Measurements from ENCODE around the gene RCAN1.

DNA sequence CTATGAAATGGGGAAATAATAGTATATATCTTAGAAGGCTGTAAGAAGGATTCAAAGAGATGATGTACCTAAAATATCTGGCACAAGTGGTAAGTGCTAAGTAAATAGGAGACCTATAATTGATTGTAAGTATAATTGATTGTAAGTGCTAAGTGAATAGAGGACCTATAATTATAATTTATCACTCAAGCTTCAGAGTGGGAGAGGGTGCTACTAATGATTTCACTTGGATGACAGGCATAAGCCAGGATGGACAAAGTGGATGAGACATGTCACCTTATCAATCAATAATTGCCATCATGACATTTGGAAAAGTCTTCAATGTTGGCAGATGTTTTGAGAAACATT is 11.2 kb downstream of the RCAN1 start:
- TF ChIP-seq, protein P1, sequence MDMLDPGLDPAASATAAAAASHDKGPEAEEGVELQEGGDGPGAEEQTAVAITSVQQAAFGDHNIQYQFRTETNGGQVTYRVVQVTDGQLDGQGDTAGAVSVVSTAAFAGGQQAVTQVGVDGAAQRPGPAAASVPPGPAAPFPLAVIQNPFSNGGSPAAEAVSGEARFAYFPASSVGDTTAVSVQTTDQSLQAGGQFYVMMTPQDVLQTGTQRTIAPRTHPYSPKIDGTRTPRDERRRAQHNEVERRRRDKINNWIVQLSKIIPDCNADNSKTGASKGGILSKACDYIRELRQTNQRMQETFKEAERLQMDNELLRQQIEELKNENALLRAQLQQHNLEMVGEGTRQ (IDR thresholded peaks at IDR 0.05; ENCODE audit: low read depth, low read length) = no peak
- TF ChIP-seq, protein P1 (CRISPR knock-in tag; IDR thresholded peaks at IDR 0.05; ENCODE audit: borderline replicate concordance) = no peak
- TF ChIP-seq SUZ12 (IDR thresholded peaks at IDR 0.05; ENCODE audit: low read depth, low read length) (no peak), CBX5 (CRISPR knock-in tag; IDR thresholded peaks at IDR 0.05; ENCODE audit: borderline replicate concordance) (no peak), ZBTB1 (CRISPR knock-in tag; IDR thresholded peaks at IDR 0.05; ENCODE audit: borderline replicate concordance) (no peak), RFX5 (IDR thresholded peaks at IDR 0.05; ENCODE audit: low read depth, low read length) (no peak), EP300 (IDR thresholded peaks at IDR 0.05; ENCODE audit: low read depth in 2 of 2, low read length in 2 of 2) (no peak), EP300 (CRISPR knock-in tag; IDR thresholded peaks at IDR 0.05; ENCODE audit: borderline replicate concordance) (no peak), ESRRA (CRISPR knock-in tag; IDR thresholded peaks at IDR 0.05; ENCODE audit: low read depth) (no peak)
- TF ChIP-seq, protein P2, sequence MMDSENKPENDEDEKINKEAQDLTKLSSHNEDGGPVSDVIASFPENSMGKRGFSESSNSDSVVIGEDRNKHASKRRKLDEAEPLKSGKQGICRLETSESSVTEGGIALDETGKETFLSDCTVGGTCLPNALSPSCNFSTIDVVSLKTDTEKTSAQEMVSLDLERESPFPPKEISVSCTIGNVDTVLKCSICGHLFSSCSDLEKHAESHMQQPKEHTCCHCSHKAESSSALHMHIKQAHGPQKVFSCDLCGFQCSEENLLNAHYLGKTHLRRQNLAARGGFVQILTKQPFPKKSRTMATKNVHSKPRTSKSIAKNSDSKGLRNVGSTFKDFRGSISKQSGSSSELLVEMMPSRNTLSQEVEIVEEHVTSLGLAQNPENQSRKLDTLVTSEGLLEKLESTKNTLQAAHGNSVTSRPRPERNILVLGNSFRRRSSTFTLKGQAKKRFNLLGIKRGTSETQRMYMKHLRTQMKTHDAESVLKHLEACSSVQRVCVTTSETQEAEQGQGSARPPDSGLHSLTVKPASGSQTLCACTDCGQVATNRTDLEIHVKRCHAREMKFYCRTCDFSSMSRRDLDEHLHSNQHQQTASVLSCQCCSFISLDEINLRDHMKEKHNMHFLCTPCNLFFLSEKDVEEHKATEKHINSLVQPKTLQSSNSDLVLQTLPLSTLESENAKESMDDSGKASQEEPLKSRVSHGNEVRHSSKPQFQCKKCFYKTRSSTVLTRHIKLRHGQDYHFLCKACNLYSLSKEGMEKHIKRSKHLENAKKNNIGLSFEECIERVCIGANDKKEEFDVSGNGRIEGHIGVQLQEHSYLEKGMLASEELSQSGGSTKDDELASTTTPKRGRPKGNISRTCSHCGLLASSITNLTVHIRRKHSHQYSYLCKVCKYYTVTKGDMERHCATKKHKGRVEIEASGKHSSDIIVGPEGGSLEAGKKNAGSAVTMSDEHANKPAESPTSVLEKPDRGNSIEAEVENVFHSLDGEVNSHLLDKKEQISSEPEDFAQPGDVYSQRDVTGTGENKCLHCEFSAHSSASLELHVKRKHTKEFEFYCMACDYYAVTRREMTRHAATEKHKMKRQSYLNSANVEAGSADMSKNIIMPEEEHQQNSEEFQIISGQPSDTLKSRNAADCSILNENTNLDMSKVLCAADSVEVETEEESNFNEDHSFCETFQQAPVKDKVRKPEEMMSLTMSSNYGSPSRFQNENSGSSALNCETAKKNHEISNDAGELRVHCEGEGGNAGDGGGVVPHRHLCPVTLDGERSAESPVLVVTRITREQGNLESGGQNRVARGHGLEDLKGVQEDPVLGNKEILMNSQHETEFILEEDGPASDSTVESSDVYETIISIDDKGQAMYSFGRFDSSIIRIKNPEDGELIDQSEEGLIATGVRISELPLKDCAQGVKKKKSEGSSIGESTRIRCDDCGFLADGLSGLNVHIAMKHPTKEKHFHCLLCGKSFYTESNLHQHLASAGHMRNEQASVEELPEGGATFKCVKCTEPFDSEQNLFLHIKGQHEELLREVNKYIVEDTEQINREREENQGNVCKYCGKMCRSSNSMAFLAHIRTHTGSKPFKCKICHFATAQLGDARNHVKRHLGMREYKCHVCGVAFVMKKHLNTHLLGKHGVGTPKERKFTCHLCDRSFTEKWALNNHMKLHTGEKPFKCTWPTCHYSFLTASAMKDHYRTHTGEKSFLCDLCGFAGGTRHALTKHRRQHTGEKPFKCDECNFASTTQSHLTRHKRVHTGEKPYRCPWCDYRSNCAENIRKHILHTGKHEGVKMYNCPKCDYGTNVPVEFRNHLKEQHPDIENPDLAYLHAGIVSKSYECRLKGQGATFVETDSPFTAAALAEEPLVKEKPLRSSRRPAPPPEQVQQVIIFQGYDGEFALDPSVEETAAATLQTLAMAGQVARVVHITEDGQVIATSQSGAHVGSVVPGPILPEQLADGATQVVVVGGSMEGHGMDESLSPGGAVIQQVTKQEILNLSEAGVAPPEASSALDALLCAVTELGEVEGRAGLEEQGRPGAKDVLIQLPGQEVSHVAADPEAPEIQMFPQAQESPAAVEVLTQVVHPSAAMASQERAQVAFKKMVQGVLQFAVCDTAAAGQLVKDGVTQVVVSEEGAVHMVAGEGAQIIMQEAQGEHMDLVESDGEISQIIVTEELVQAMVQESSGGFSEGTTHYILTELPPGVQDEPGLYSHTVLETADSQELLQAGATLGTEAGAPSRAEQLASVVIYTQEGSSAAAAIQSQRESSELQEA (CRISPR knock-in tag; IDR thresholded peaks at IDR 0.05; ENCODE audit: not compliant biosample characterization) = no peak

All from HepG2 (cell line).